Measurements from ENCODE around the gene GRP.

Gene GRP

DNA sequence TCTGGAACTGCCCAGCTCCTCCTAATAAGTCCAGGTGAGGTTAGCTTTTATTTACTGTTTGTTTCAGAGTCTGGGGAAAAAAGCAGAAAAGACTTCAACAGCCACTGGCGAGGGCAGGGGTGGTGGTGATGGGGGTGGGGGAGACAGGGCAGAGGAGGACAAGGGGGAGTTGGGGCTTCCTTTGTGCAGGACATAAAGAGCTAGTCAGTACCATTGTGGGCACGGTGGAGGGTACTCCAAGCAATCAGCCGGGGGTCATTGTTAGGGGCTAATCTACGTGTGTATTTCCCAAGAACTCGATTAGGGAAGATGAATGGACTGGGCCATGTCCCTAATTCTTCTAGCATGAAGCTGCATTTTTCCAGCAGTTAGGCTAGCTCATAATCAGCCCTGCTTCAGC, 56.1 kb downstream of the GRP start:
- H2BK5ac ChIP-seq (ENCODE audit: low read length) = no peak overlapping the region
- H3K79me2 ChIP-seq (ENCODE audit: control insufficient read depth, insufficient read depth, low read length) = no peaks in the 10 kb centered on the region
- H3K18ac ChIP-seq (ENCODE audit: low read length) = no peak overlapping the region
- no peak overlapping the region for H3K9ac ChIP-seq (ENCODE audit: low read length)
- H2BK120ac ChIP-seq (ENCODE audit: low read depth, low read length) = no peak overlapping the region
- no peak overlapping the region for H3K27ac ChIP-seq (ENCODE audit: low read depth, low read length)
- H3K27me3 ChIP-seq (ENCODE audit: insufficient read depth, low read length, poor library complexity) = peaks cover 52% of the 10 kb centered on the region
- WGBS (ENCODE audit: extremely low coverage, insufficient coverage, low lambda C conversion rate) = no CpG with 5 or more reads among the region's 5 CpGs
- no peaks in the 10 kb centered on the region for H3K4me1 ChIP-seq (ENCODE audit: control insufficient read depth, low read depth, low read length)
- H3K36me3 ChIP-seq (ENCODE audit: control insufficient read depth, insufficient read depth, low read length) = no peaks in the 10 kb centered on the region
- no peak overlapping the region for H3K4me3 ChIP-seq (ENCODE audit: low read length)
- no peak overlapping the region for H3K56ac ChIP-seq (ENCODE audit: low read length)
- H4K8ac ChIP-seq (ENCODE audit: low read depth, low read length) = no peak overlapping the region
- no peak overlapping the region for H2BK15ac ChIP-seq (replicated peaks; ENCODE audit: low read depth)
- DNase-seq = no peak
- no peak overlapping the region for H4K5ac ChIP-seq (ENCODE audit: low read length)
- no peaks in the 10 kb centered on the region for H3K79me1 ChIP-seq (ENCODE audit: low read length)
- no peak overlapping the region for H3K4me2 ChIP-seq (ENCODE audit: low read length)
- no peak overlapping the region for H3K23ac ChIP-seq (ENCODE audit: low read length)
- H3K4ac ChIP-seq (ENCODE audit: low read depth, low read length) = no peak overlapping the region
- H2AK5ac ChIP-seq (ENCODE audit: low read length) = no peak overlapping the region

DNA sequence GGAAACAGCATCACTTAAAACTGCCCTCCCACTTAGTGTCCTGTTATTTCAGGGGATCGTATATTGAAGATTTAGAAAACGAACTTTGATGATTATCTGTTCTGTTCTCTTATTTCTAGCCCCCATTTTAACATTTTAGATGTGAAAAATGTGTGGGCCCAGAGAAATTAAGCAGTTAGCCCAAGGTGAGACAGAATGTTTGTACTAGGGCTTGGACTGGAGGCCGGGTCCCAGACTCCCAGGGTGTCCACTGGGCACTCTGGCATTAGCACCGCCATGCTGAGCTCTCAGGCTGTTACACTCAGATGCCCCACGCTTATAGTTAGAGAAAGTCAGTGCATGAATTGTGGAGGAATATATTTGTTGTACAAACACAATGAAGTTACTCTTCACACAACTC, 58.8 kb downstream of the GRP start:
- Histone ChIP-seq H3K4ac (ENCODE audit: low read depth, low read length) (no peak overlapping the region), H2BK5ac (ENCODE audit: low read length) (no peak overlapping the region), H3K79me2 (ENCODE audit: control insufficient read depth, insufficient read depth, low read length) (no peaks in the 10 kb centered on the region), H2BK120ac (ENCODE audit: low read depth, low read length) (no peak overlapping the region), H3K4me1 (ENCODE audit: control insufficient read depth, low read depth, low read length) (no peaks in the 10 kb centered on the region), H3K27me3 (ENCODE audit: insufficient read depth, low read length, poor library complexity) (peaks cover 33% of the 10 kb centered on the region), H3K36me3 (ENCODE audit: control insufficient read depth, insufficient read depth, low read length) (no peaks in the 10 kb centered on the region), H3K4me3 (ENCODE audit: low read length) (no peak overlapping the region), H3K56ac (ENCODE audit: low read length) (no peak overlapping the region), H3K9ac (ENCODE audit: low read length) (no peak overlapping the region), H2AK5ac (ENCODE audit: low read length) (no peak overlapping the region), H4K8ac (ENCODE audit: low read depth, low read length) (no peak overlapping the region), H3K27ac (ENCODE audit: low read depth, low read length) (no peak overlapping the region), H2BK15ac (replicated peaks; ENCODE audit: low read depth) (no peak overlapping the region), H3K23ac (ENCODE audit: low read length) (no peak overlapping the region), H4K5ac (ENCODE audit: low read length) (no peak overlapping the region), H3K18ac (ENCODE audit: low read length) (no peak overlapping the region), H3K79me1 (ENCODE audit: low read length) (no peaks in the 10 kb centered on the region), H3K4me2 (ENCODE audit: low read length) (no peak overlapping the region)
- no peak for DNase-seq
- no CpG with 5 or more reads among the region's 5 CpGs for WGBS (ENCODE audit: extremely low coverage, insufficient coverage, low lambda C conversion rate)

DNA sequence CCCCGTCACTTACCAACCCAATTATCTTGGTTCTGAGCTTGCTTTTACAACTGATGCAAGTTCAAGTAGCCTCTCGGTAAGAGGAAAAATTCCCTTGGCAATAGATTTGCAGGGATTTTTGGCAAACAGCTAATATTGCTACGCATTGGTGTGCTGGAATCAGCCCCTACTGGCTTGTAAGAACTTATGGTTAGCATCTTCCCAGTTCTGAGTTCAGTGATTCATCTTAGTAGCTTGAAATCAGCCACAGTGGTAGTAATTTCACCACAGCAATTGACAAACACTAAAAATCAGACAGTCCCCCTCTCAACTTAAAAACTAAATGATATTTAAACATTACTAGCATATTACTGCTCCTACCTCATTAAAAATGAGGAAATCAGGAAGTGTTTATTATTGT, 59.2 kb downstream of the GRP start:
- H3K79me2 ChIP-seq (ENCODE audit: control insufficient read depth, insufficient read depth, low read length) = no peaks in the 10 kb centered on the region
- H3K27ac ChIP-seq (ENCODE audit: low read depth, low read length) = no peak overlapping the region
- H2AK5ac ChIP-seq (ENCODE audit: low read length) = no peak overlapping the region
- DNase-seq = no peak
- H2BK120ac ChIP-seq (ENCODE audit: low read depth, low read length) = no peak overlapping the region
- no peak overlapping the region for H4K8ac ChIP-seq (ENCODE audit: low read depth, low read length)
- no peak overlapping the region for H3K4ac ChIP-seq (ENCODE audit: low read depth, low read length)
- peaks cover 31% of the 10 kb centered on the region for H3K27me3 ChIP-seq (ENCODE audit: insufficient read depth, low read length, poor library complexity)
- no peaks in the 10 kb centered on the region for H3K79me1 ChIP-seq (ENCODE audit: low read length)
- H3K4me2 ChIP-seq (ENCODE audit: low read length) = no peak overlapping the region
- no peak overlapping the region for H3K18ac ChIP-seq (ENCODE audit: low read length)
- no peaks in the 10 kb centered on the region for H3K4me1 ChIP-seq (ENCODE audit: control insufficient read depth, low read depth, low read length)
- no peak overlapping the region for H2BK5ac ChIP-seq (ENCODE audit: low read length)
- H3K36me3 ChIP-seq (ENCODE audit: control insufficient read depth, insufficient read depth, low read length) = no peaks in the 10 kb centered on the region
- H3K56ac ChIP-seq (ENCODE audit: low read length) = no peak overlapping the region
- no peak overlapping the region for H3K4me3 ChIP-seq (ENCODE audit: low read length)
- no peak overlapping the region for H3K9ac ChIP-seq (ENCODE audit: low read length)
- H4K5ac ChIP-seq (ENCODE audit: low read length) = no peak overlapping the region
- no CpG with 5 or more reads among the region's 3 CpGs for WGBS (ENCODE audit: extremely low coverage, insufficient coverage, low lambda C conversion rate)
- H2BK15ac ChIP-seq (replicated peaks; ENCODE audit: low read depth) = no peak overlapping the region
- no peak overlapping the region for H3K23ac ChIP-seq (ENCODE audit: low read length)

DNA sequence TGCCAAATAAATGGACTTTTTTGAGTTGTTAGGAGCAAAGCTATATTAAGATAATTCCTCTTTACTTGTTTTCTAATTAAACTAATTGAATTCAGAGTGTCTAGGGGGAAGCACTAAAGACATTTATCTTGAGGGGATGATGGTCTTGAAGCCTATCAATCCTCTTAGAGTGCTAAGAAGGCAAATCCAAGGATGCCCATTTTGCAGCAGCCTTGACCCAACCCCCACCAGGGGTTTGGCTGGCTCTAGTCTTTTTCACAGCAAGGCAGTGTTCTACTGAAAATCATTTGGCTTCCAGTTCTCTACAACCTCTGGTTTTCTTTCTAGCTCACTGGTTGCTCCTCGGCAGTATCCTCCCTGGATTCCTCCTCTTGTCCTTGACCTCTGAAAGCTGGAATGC, 59.8 kb downstream of the GRP start:
- H3K4me3 ChIP-seq (ENCODE audit: low read length) = no peak overlapping the region
- H3K4me1 ChIP-seq (ENCODE audit: control insufficient read depth, low read depth, low read length) = no peaks in the 10 kb centered on the region
- H3K27me3 ChIP-seq (ENCODE audit: insufficient read depth, low read length, poor library complexity) = peaks cover 25% of the 10 kb centered on the region

More for the DNA sequence above, 59.8 kb downstream of the GRP start:
- Histone ChIP-seq H3K56ac (ENCODE audit: low read length) (no peak overlapping the region), H3K79me1 (ENCODE audit: low read length) (no peaks in the 10 kb centered on the region), H2AK5ac (ENCODE audit: low read length) (no peak overlapping the region), H2BK15ac (replicated peaks; ENCODE audit: low read depth) (no peak overlapping the region), H3K79me2 (ENCODE audit: control insufficient read depth, insufficient read depth, low read length) (no peaks in the 10 kb centered on the region), H3K18ac (ENCODE audit: low read length) (no peak overlapping the region), H3K27ac (ENCODE audit: low read depth, low read length) (no peak overlapping the region), H2BK120ac (ENCODE audit: low read depth, low read length) (no peak overlapping the region), H3K4me2 (ENCODE audit: low read length) (no peak overlapping the region), H2BK5ac (ENCODE audit: low read length) (no peak overlapping the region), H4K8ac (ENCODE audit: low read depth, low read length) (no peak overlapping the region), H4K5ac (ENCODE audit: low read length) (no peak overlapping the region), H3K9ac (ENCODE audit: low read length) (no peak overlapping the region), H3K23ac (ENCODE audit: low read length) (no peak overlapping the region), H3K4ac (ENCODE audit: low read depth, low read length) (no peak overlapping the region), H3K36me3 (ENCODE audit: control insufficient read depth, insufficient read depth, low read length) (no peaks in the 10 kb centered on the region)
- no peak for DNase-seq
- no CpG with 5 or more reads among the region's 1 CpG for WGBS (ENCODE audit: extremely low coverage, insufficient coverage, low lambda C conversion rate)

Measured in mesendoderm (in vitro differentiated cells).